HG03280 (cell line): Measurements from ENCODE around the gene ZFP36L2.

Source experiments
- ATAC-seq: cut with Tn5 transposase; IDR thresholded peaks from one replicate; pipeline ENCODE4 v1.9.1; 2021; ENCODE audit warnings: mild to moderate bottlenecking, moderate library complexity; ENCODE audit not compliant: unreplicated experiment

ZFP36L2 gene, protein sequence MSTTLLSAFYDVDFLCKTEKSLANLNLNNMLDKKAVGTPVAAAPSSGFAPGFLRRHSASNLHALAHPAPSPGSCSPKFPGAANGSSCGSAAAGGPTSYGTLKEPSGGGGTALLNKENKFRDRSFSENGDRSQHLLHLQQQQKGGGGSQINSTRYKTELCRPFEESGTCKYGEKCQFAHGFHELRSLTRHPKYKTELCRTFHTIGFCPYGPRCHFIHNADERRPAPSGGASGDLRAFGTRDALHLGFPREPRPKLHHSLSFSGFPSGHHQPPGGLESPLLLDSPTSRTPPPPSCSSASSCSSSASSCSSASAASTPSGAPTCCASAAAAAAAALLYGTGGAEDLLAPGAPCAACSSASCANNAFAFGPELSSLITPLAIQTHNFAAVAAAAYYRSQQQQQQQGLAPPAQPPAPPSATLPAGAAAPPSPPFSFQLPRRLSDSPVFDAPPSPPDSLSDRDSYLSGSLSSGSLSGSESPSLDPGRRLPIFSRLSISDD

DNA sequence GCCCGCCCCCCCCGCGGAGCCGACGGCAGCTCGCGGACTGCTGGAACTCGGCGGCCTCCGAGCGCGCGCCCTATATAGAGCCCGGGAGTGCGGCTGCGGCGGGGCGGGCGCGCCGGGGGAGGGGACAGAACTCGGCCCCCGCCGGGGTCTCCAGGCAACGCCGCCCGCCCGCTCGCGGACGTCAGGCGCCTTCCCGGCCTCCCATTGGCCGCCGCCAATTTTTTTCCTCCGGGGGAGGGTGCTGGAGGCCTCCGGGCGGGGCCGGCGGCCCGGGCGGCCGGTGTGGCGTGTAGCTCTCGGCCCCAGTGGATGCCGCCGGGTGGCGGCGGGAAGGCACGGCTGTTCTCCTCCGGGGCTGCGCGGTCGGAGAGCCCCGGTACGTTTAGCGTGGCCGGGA, at the start of gene ZFP36L2:
Gene ZFP36L2 (minus strand): TSS at position 49 of the 397 bp plus-strand sequence. CDS start 291 bp downstream, outside the sequence.
- peak; percentile 57 for ATAC-seq

DNA sequence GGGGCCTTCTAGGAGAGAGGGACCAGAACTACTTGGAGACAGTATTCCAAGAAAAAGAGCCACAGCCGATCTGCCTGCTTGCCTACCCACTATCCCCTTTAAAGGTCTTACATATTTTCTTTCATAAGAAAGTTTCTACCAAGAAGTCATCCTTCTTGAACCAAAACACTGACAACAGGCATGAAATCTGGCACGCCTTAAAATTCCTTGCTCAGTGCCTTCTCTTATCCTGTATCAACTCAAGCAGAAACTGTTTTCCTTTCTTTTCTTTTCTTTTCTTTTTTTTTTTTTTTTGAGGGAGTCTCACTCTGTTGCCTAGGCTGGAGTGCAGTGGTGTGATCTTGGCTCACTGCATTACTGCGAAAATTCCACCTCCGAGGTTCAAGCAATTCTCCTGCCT, 48.3 kb upstream of the ZFP36L2 start:
- ATAC-seq = no peak

DNA sequence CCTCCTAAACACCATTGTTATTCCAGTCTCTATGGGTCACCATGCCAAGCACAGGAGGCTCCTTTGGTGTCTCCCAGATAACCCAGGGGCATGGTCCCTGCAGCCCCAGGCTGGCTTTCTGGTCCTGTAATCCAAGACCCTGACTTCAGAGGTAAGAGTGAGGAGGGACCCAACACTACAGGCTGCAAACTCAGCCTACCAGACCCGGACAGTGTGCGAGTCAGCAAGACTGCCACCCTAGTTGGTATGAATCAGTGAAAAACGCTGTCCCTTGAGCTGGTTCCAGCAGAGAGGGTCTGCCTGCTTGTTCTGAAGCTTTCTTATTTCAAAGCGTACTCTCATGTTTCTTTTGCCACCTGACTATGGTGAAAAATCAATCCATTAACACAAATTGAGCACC, 47.6 kb upstream of the ZFP36L2 start:
- no peak for ATAC-seq

DNA sequence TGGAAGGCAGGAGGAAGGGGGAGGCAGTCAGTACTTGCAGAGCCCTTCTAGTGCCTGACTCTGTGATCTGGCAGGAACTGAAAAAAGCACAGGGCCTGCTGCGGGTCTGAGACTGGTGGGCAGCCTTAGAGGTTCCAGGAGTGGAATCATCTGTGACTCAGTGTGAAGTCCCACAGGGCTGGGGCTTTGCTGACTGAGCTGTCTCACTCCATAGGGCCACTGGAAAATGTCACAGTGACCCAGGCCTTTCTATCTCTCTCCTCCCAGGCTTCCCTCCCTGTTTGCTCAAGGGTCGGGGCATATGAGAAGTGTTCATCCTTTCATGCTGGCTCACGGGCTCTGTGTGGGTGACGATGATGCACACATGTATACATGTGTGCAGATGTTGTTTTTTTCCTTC, 47.1 kb upstream of the ZFP36L2 start:
- no peak for ATAC-seq

DNA sequence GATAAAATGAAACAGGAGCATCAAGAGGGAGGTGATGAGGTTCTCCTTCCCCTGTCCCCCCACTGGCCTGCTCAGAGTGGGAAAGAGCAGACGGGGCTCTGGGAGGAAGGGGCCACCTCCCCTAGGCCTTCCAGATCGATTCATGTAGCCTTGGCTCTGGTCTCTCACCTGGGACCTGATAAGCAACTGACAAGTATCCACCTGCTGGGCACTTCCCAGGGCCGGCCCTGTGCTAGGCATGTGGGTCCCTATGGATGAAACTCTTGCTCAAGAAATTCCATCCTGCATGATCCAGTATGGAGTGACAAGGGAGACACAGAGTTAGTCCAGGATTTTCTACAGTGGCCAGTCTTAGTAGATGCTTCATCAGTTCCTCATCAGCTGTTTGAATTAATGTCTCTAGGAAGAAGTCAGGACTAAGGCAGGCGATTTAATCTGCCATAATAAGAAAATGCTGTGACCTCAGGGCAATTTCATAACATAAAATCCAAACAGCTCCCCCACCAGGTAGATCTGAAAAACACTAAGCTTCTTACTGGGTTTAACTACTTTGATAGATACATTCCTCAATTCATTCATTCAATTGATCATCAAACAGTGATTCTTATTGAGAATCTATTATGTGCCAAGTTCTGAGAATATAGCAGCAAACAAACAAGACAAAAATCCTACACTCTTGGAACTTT, 44.7 kb upstream of the ZFP36L2 start:
- ATAC-seq = no peak

DNA sequence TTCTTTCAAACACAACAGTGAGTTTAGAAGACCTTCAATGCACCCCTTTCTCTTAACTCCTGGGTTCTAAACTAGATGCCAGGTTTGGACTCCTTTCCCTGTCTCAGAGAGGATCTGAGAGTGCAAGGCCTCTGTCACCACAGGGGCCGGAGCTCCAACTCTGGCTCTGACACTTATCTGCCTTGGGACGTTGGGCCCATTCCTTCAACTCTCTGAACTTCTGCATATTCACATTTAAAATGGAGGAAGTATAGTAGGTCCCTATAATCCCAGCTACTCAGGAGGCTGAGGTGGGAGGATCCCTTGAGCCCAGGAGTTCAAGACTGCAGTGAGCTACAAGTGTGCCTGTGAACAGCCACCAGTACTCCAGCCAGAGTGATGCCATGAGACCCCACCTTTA, 44.1 kb upstream of the ZFP36L2 start:
- no peak for ATAC-seq

DNA sequence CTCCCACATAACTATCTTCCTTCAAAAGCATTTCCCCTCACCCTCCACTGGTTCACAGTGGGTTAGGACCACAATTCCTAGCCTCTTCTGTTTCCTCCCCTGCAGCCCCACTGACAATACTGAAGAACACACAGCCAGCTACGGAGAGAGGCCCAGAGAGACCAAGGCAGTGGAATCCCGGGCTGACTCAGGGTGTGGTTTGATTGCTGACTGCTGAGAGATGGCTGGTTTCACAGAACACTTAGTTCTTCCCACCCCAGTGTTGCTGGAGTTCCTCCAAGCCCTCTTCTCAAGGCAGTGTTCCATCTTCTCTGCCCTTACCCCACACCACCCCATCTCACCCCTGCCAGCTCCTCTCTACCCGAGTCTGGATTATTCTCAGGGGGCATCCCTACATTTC, 43.3 kb upstream of the ZFP36L2 start:
- no peak for ATAC-seq

DNA sequence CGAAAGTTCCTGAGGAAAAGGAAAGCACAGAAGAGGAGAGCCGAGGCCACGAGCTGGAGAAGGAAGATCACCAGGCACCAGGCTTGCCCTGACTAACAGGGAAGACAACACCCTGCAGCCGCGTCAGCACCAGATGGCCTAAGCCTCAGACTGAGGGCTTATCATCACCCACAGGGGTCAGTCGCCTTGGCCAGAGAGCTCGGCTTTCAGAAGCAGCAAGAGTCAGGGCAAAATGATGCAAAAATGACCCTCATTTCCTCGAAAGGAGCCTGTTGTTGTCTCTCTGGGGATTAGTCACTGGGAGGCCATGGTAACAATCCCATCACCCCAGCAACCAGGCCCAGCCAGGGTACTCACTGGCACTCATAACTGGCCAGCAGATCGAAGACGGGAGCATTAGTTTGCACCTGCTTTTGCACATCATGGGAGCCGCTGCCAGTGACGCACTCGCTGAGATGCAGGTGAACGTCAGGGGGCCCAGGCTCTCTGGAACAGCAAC, 42.7 kb upstream of the ZFP36L2 start:
- ATAC-seq = no peak

DNA sequence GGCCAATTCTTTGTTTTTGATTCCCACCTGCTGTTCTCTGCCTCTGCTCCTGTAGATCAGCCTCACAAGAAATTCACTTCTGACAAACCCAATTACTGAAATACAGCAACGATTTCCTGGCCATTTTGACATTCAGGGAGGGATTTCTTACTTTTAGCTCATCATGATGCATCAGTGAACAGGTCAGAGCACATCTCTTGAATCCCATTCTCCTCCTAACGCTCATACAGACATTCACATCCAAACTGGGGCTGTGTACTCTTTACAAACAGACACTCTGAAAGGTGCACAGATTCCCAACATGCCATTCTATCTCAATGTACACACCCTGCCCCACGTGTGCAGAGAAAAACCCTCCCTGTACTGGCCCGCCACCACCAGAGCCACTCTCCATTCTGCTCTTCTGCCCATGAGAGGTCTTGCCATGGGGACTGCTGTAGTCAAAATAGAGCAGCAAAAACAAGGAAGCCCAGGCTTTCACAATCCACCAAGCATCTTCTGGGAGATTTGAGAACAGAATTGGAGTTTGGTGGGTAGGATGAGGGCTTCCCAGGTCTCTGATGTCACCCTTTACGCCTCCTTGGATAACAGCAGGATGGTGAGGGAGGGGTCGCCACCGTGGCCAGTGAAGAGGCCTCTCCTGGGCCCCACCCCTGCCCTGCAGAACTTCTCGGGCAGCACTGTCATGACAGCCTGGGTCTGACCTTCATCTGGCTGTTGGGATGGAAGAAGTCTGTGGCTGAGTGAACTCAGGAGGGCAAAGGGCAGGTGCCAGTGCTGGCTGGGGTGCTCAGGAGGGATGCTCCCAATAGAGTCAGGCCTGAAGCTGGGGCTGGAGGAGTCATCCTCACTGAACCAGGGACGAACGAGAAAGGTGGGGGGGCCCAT, 41.9 kb upstream of the ZFP36L2 start:
- no peak for ATAC-seq

DNA sequence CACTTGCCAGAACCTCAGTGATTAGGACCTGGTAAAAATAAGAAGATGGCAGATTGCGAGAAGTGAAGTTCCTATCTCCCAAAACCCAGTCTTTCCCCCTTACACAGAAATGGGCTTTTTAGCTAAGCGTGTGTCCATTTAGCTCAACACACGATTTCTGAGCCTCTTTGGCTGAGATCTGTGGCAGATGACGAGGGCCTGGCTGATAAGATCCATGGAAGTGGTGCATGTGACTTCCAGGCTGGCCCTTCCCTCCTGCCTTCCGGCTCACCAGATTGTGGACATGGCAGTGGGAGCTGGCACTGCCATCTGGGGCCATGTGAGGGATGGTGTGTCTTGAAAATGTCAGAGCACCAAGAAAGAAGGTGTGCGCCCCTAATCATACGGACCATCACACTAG, 41.0 kb upstream of the ZFP36L2 start:
- no peak for ATAC-seq

DNA sequence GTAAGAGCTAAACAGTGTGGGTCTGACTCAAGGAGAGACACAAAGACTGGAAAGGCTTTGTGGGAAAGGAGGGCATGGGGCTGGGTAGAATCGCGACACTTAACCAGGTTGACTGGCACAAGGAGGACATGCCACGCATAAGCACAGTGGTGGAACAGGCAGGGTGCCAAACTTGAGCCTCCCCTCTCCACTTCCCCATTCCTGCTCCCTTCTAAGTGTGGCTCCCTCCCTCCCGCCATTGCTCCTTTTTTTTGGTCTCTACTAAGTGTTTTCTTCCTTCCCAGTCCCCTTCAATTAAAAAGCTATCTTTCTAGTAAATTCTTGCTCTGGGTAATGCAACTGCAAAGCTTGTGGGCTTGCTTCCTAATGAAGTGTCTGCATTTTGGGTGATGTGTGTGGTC, 40.3 kb upstream of the ZFP36L2 start:
- ATAC-seq = no peak

DNA sequence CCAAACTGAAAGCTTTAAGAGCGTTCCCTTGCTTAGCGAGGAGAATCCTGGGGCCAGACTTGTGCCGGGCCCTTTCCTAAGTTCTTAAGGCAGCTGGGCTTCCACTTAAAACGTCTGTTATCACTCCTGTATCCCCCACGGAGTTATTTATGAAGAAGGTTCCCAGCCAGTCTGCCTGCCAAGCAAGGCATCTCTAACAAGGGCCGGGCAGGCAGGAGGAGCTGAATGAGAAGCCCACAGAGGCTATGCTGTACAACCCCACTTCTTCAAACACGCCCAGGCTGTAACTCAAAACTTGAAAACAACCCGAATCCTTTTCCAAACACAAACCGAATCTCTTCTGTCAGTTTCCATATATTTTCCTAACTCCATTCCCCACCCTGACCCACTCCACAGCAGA, 39.0 kb upstream of the ZFP36L2 start:
- no peak for ATAC-seq

DNA sequence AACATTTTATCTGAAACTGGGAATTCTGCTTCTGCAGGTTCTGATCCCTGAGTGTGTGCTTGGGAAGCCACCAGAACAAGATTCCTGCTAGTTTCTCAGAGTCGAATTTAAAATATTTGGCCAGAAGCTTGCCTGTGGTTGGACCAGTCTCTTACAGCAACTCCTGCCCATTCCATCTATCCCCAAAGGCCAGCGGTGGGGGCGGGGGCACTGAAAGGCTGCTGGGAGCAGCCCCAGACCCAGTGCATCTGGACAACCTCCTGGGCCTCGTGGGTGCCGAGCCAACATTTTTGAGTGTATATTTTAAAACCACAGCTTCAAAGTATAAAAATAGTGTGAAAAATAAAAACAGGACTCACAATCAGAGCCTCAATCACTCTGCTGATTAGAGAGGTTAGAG, 38.6 kb upstream of the ZFP36L2 start:
- no peak for ATAC-seq

DNA sequence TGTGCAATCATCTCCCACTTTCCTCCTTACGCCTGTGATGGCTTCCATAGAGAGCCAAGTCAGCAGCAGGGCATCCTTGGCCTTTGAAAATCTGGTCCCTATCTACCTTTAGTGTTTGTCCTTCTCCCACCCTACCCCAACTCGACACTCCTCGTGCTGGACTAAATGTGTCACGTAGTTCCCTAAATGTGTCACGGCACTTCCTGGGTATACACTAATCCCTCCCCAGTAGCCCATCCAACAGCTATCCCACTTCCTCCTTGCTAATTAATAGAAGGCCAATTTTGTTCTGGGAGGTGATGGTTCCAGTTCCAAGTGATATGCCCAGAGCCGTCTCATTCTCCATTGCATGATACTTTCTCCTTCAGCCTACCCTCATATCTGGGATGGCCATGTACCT, 36.5 kb upstream of the ZFP36L2 start:
- no peak for ATAC-seq

DNA sequence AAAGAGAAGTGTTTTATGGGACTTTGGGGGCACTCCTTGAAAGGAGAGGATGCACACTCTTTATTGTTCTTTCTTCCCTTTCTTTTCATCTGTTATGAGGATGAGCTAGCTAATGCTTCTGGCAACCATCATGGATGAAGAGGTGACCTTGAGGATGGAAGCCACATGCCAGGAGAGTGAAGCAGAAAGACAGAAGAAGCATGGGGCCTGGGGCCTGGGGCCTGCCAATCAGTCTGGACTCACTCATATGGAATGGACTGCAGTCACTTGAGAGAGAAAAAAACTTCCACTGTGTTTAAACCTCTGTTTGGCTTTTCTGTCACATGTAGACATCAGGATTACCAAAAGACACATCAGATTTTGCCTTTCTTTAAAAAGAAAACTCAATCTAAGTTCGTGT, 35.8 kb upstream of the ZFP36L2 start:
- ATAC-seq = no peak

DNA sequence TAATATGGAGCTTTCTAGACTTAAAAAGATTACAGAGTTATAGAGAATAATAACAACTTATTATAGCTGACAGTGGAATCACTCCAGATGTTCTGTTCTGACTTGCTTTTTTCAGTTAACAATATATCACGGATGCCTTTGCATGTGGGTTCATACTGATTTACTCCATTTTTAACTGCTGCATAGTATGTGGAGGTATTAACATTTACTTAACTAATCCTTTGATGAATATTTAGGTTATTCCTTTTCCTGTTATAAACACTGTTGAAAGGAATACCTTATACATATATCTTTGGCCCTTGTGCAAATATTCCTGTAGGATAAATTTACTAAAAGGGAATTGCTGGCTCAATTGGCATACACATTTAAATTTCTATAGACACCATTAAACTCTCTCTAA, 33.1 kb upstream of the ZFP36L2 start:
- ATAC-seq = no peak

DNA sequence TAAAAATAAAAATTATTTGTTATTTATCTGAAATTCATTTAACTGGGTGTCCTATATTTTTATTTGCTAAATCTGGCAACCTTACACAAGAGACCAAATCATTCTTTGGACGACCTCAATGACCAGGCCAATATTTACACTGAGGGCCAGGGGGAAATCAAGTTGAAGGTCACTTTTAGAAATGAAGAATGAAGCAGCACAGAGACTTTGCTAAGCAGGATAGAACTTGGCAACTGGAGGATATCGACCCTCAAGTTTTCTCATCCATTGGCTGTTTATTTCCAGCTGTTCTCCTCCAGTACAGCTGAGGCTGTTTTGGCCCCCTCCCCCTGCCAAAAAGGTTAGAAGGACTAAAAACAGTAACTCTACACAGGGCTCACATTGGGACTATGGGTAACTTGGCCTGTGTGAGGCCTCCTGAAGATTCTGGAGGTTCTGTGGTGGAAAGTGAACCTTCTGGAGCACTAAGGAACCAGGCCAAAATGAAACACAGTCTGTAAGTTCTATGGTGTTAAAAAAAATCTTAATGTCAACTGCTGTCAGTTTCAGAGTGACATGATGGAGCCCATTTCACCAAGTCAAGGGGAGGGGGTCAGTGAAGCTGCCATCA, 32.2 kb upstream of the ZFP36L2 start:
- no peak for ATAC-seq

DNA sequence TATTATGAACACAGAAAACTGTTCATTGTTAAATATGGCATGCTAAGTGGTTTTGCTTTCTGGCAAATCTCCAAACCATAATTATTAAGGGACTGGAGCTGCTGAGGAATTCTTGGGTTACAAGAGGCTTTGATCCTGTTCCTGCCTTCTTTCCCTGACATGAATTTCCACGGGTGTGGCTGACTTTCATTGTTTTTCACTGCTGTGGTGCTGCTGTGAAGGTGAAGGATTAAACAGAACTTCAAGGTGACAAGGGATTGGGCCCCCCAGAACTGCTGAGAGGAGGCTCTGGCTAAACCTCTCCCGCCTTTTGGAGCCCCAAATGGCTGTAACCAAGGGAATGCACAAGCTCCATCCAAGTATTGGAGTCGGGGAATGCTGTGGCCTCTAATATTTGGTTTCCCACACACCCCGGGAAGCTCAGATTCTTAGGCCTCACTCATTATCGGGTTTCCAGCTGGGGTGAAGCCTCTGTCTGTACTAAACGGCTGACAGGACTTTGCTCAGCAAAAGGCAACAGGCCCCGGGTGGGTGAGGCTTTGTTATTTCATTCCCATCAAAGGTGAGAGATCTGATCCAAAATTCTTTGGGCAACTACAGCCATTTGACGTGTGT, 29.0 kb upstream of the ZFP36L2 start:
- no peak for ATAC-seq

DNA sequence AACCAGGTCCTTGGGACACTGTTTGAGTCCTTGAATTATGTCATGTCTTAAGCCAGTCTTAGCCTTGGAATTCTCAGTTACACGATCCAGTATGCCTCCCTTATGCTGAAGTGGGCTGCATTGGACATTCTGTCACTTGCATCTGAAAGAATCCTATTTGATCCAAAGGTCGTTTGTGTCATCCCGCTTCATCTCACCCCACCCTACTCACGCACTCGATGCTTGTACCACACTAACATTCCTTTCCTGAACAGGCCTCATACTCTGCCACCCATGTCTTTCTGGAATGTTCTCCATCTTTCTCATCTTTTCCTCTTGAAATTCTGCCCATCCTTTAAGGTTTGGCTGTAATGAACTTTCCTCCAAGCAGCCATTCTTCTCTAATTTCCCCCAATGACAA, 27.9 kb upstream of the ZFP36L2 start:
- ATAC-seq = no peak

DNA sequence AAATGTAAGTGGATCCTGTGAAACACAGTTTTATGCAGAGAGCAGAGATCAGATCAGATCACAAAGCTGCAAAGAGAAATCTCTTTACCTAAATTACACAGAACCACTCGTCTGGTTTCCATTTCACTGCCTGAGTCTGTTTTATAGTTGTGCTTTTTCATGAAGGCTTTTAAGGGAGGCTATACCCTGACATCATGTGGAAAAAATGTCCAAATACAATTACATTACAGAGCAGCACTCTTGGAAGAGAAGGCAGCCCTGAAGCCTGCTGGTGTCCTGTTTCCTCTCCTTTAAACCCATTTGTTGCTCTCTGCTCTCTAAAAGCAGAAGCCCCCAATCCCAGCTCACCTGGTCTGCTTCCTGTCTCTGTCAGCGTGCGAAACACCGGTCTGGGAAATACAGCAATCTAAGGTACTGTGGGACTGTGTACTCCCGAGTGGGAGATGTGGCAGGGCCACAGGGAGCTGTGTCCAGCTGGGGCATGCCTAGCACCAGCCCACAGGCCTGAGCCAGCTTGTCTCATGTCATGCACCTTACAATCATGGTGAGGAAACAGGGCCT, 24.8 kb upstream of the ZFP36L2 start:
- ATAC-seq = no peak
